ENCODE data around the gene SLC45A3. TPM values are rescaled to one million over a fixed set of nuclear protein-coding genes. Genes with fewer than 3 reads are reported as not detected.
"Not testable (repeated sequence)": the region's sequence is repeated elsewhere in the genome, so short reads cannot be mapped to it uniquely, and the experiment has no call there.

The SLC45A3 gene
- total RNA-seq, 1 donor from 2014 or later: 5.6 TPM

DNA sequence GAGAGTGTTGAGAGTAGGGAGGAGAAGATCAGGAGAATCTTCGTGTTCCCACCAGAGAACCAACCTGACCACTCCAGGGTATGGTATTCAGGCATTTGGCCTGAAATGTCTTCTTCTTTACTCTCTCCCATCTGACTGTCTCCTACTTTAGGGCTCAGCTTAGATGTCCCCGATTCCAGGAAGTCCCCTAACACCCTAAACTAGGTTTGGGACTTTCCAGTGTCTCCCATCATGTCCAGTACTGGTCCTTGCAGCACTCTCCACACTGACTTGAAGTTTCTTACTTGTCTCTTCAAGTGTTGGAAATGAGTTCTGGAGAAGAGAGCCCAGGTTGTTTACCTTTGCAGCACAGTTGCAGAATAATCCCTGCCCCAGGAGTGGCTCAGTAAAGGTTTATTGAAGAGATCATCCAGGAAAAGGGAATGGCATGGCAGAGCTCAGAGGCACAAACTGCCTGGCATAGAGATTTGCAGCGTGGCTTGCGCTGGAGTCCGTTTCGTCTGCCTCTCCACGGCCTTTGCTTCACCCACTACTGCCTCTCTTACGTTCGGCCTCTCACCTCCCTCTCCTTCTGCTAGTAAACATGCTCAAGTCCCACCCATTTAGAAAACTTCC is 42.3 kb downstream of the SLC45A3 start:
- no peak for DNase-seq (ENCODE audit: low read depth)

DNA sequence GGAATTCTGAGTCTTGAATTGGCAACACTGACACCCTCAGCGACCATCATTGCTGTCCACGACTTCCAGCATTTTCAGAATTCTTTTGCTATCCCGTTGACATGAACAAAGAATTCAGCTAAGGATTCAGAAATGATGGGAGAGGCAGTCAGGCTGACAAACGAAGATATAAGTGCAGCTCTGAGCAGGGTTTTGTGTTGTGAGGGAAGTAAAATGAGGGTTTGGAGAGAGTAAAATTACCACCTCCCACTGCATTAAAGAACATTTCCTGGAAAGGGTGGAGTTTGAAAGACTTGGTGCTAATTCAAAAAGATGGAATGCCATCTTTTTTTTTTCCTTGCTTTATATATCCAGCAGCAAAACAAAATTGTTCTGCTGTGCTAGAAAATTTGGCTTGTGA is 43.6 kb downstream of the SLC45A3 start:
- no peak for DNase-seq (ENCODE audit: low read depth)

DNA sequence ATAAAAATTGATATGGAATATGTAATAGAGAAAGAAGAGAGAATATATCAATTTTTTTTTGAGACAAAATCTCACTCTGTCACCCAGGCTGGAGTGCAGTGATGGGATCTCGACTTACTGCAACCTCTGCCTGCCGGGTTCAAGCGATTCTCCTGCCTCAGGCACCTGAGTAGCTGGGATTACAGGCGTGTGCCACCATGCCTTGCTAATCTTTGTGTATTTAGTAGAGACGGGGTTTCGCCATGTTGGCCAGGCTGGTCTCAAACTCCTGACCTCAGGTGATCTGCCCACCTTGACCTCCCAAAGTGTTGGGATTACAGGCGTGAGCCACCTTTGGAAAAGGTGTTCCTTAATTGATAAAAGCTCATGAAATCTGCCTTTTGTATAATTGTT is 44.2 kb downstream of the SLC45A3 start:
- DNase-seq (ENCODE audit: low read depth): not testable (repeated sequence)

DNA sequence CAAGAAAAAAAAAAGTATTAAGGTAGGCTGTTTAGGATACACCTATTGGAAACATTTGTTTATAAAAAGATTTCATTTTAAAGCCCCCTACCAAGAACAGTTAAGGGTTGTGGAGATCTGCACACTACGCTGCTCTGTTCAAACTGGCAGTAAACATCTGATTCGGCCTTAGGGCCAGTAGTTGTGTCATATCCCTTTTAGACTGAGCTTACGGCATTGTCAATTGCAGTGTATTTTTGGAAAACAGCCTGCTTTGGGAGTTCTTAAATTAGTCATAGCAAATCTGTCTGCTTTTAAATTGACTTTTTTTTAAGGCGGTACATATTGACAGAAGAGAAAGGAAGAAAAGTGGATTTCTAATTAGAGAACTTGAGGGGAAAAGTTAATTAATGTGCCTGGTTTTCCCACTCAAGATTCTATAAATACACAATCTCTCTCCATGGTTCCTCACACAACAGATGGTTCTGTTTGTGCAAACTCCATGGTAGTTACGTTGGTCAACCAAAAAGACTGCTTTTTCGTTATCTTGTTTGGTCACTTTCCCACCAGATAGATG is 46.8 kb downstream of the SLC45A3 start:
- no peak for DNase-seq (ENCODE audit: low read depth)

DNA sequence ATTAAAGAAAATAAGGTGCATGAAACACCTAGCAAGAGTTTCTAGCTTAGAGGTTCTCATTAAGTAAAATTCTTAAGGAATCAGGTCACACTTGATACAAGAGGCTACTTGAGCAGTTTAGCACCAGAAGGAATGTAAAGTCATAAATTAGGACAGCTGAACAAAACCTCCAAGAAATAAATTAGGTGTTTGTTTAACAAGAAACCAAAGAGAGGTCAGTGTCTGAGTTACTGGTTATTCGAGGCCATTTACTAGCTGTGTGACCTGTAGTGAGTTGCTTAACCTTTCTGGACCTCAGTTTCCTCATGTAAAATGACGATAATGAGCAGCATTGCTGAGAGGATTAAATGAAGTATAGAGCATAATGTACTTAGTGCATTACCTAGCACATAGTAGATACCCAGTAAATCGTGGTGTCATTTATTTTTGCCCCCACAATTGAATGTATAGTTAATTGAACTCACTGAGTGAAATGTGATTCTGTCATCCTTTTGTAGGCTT is 47.6 kb downstream of the SLC45A3 start:
- peak; percentile 76 for DNase-seq (ENCODE audit: low read depth)

DNA sequence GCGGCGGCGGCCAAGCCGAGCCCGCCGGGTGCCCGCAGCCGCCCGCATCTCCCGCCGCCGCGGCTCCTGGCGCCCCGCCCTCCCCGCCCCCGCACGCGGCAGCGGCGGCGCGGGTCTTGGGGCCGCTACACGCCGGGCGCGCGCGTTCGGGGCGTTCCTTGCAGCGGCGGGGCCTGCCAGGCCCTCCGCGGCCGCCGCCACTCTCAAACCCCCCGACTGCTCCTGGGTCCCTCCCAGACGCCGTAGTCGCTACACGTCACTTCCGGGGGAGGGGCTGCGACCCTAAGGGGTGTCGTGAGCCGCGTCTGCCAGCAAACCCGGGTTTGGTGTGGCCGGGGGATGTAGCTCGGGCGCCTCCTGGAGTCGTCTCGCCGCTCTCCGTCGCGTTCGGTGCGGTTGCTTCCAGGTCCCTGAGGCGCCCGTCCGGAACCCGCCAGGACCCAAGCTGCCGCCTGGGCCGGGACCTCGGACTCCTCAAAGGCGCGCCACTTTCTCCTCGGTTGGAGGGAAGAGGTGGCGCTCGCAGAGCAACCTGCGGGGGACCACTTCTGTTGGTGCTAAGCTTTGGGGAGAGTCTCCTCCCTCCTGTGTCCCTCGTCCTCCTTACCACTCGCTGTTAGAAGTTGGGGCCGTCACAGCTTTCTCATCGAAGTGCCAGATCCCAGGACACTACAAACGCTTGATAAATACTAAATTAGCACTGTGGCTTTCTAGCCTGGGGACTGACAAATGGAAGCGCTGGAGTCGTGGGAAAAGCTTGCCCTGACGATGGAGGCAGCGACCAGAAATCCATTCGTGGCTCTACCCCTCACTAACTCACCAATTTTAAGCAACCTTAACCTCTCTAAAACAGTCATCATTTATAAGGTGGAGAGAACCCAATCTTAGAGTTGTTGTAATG is 48.3 kb downstream of the SLC45A3 start, which contains the start of gene ELK4:
ELK4 (minus strand) TSS at position 244 of the 901 bp plus-strand sequence. CDS start 8,129 bp downstream, outside the sequence.
- DNase-seq (ENCODE audit: low read depth): peak; percentile 92

DNA sequence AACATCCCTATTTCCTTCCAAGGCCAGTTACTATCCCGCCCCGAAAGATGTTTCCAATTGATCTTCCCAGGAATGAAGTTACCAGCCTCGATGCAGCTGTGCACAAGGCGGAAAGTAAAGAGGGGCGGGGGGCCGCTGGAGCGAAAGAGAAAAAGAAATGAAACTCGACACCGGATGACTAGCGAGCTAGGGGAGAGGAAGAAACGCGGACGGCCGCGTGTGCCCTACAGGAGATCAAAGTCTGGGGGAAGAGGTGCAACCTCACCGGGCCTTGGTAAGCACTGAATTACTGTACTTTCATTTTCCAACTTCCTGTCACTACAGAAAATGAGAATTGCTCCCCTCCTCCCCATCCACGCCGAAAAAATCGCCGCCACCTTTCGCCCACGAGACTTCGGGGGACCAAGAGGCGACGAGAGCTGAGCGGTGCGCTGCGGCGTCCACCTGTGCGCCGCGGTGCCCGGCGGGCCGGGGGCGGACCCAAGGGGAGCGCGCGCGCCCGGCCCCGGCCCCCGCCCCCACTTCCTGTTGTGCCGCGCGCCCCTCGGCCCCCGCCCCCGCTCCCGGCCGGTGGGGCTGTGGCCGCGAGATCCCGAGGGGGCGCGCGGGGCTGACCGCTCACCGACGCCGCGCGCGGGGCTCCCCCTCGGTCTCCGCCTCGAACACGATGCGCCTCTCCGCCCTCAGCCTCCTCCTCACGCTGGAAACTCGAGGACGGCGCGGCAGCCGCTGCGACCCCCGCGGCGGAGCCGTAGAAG is 49.1 kb downstream of the SLC45A3 start:
- peak; percentile 72 for DNase-seq (ENCODE audit: low read depth)

DNA sequence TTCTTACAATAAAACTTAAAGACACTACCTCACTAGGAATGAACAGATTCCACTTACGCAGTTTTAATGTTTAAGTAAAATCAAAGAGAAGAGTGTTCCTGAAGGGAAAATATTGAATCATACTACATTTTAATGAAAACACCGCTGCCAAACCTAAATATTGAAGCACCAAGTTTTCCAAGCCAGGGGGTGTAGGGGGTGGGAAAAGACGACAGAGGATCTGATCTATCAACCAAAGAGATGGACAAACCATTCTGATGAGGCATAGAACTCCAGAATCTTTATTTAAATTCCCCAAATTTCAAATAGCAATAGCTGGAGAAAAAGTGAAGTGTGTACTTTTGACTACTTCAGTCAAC is 49.7 kb downstream of the SLC45A3 start:
- no peak for DNase-seq (ENCODE audit: low read depth)

DNA sequence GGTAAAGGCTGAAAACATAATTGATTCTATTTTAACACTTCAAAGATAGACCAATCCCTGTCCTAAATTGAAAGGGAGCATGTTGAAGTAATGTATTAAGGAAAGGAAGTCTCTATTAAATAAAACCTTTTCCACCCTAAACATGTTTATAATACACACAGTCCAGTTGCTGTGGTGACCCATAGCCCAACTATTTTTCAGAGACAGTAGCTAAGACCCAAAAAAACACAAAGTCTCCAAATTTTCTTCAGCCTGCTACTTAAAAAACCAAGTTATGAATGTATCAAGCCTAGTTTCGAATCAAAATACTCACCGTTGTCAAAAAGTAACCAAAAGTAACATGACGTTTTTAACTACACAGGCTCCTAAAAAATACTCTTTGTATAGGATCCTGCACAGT is 50.1 kb downstream of the SLC45A3 start:
- DNase-seq (ENCODE audit: low read depth): peak; percentile 67

DNA sequence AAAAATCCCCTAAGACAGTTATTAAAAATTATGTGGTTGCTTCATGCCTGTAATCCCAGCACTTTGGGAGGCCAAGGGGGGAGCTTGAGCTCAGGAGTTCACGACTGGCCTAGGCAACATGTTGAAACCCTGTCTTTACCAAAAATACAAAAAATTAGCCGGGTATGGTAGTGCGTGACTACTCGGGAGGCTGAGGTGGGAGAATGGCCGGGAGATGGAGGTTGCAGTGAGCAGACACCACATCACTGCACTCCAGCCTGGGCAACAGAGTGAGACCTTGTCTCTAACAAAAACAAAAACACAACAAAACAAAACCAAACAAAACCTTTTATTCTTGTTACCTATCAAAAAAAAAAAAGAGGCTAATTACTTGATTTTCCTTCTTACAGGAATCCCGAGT is 50.6 kb downstream of the SLC45A3 start:
- no peak for DNase-seq (ENCODE audit: low read depth)

DNA sequence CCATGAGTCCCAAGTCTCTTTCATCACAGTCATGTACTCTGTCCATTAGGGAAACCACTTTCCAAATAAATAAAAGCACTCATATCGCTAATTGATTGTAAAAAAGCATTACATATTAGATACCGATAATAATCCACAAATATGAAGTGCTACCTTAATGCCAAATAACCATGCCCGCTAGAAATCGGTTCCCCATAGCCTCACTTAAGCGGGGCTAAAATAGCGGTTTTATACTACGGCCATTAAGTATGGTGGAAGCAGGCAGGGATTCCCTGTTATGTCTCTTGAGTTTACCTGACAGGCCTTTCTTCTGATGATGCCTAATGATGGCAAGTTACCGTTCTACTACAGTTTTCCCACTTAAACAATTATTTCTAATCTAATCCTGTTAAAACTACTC is 52.4 kb downstream of the SLC45A3 start:
- DNase-seq (ENCODE audit: low read depth): no peak

DNA sequence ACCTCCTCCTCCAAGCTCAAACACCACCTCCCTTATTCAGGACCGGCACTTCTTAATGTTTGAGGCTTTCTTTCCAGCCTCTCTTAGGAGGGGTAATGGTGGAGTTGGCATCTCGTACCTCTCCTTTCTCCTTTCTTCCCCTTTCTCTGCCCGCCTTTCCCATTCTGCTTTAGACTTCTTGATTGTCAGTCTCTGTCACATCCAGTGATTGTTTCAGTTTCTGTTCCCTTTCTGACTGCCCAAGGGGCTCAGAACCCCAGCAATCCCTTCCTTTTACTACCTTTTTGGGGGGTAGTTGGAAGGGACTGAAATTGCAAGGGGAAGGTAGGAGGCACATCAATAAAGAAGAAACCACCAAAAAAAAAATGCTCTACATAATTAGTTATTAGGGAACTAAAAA is 54.1 kb downstream of the SLC45A3 start:
- no peak for DNase-seq (ENCODE audit: low read depth)

DNA sequence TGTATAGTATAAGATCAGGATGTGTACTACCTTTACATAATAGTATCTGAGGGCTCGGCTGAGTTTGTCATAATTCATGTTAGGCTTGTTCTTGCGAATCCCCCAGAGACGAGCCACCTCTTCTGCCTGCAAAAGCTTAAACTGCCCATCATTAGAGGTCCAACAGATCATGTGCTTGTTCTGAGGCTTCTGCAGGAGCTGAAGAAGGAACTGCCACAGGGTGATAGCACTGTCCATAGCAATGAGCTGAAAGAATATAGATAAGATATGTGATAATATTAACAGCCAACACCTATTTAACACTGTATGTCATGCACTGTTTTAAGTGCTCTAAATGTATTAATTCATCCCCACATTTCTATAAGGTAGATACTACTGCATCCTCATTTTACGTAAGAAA is 56.7 kb downstream of the SLC45A3 start:
- no peak for DNase-seq (ENCODE audit: low read depth)

DNA sequence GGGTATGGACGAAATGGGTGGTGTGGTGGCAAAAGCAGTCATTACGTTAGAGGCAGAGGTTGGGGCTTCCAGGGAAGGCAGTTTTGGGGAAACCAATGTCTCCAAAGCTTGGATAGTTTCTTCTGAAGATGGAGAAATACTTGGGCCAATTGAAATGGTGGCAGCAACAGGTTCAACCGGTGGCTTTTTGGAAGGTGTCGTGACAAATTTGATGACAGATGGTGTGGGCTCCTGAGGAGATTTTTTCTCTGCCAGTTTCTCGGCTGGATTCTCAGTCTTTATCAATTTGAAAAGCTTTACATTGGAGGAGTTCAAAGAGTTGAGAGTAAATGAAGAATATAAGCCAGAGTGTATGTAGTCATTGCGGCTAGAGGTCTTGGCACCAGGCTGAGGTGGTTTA is 60.0 kb downstream of the SLC45A3 start:
- DNase-seq (ENCODE audit: low read depth): no peak

DNA sequence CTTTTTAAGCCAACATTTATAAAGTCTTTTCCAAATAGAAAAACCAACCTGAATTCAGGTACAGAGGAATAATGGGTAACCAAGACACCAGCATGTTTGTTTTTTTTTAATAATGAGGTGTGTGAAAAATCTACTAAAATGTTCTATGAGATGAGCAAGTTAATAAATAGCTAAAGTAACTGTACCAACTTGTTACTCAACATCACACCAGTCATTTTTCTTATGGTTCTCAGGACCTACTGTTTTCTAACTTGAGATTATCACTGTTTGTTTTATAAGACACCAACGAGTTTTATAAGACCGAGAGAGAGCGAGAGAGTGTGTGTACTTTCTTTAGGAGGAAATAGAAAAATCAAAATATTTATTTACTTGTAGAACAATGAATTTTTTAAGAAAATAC is 60.9 kb downstream of the SLC45A3 start:
- DNase-seq (ENCODE audit: low read depth): peak; percentile 75

DNA sequence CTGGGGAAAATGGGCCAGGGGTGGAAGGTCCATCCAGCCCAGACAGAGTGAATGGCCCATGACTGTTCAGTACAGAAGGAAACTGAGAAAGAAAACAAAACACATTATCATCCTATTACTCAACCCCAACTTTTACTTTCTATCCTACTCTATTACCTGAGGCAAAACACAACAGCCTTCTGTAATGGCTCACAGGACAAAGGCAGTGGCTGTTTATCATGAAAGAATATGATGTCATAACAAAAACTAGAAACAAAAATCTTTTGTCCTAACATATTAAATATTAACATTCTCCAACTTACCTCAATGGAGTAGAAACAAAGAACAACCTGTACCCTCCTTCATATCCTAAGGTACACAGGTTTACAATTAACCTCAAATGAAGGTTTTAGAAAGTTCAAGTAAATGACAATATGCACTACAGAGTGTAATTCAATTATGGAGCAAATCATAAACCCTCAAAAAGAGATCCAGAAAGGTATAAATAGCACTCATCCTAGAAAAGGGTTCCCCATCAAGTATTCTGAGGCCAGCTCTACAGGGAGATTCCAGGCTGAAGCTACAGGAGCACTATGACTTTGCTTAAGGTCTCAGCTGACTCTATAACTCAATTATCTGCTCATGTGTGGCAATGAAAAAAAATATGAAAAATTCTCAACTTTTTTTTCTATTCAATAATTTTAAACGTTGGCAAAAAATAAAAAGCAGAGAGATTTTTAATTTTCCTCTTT is 63.6 kb downstream of the SLC45A3 start:
- peak; percentile 92 for DNase-seq (ENCODE audit: low read depth)

DNA sequence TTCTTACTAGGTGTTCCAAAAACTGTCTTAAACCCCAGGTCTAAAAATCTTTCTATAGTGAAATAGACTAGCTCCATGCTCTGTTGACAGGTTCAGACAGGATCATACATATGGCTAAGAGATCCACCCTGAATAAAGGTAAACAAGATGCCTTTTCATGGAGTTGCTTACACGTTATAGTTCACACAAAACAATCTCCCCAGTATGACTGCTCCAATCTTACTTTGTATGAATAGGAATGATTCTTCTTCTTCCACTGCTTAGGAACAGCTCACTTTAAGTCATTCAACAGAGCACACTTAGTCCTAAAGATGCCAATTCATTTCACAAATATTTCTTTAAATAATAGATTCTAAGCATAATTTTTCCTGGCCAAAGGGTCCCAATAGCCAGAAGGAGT is 64.5 kb downstream of the SLC45A3 start:
- DNase-seq (ENCODE audit: low read depth): no peak

DNA sequence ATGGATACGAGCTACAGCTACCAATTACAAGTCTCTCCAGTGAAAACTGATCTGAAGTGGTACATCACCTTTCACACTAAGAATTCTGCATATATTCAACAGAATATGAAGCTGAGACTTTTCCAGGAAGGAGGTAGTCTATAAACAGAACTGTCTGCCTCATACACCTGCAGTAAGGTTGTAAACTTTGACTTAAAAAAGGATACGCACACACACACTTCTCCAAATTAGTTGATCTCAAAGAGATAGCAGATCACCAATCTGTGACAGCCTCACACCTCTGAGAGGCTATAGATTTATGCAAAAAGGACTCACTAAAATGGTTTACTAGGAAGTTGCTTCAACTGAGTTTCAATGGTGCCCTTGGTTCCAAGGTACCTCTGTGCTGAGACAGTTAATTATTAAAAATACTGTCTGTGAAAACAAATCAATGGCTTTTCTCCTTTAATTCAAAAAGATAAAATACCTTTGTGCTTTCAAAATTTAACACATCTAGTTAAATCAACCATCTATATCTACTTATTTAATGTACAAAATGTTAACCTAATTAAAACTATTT is 66.4 kb downstream of the SLC45A3 start:
- no peak for DNase-seq (ENCODE audit: low read depth)

DNA sequence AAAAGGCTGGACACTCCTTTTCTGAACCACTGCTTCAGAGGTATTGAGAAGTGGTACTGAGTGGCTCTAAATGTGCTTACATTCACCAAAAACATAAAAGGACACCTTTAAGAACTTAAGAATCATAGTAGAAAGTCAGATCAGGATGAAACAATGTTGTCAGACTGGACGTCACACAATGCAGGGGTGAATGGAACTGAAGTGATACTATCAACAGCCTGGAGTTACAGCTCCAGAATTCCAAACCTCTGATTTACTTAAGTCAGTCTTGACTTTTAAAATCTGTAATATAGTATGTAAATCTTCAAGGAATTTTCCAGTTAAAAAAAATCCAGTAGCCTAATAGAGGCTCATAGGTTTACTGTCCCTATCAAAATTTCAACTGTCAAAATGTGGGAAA is 67.8 kb downstream of the SLC45A3 start:
- DNase-seq (ENCODE audit: low read depth): peak; percentile 23

DNA sequence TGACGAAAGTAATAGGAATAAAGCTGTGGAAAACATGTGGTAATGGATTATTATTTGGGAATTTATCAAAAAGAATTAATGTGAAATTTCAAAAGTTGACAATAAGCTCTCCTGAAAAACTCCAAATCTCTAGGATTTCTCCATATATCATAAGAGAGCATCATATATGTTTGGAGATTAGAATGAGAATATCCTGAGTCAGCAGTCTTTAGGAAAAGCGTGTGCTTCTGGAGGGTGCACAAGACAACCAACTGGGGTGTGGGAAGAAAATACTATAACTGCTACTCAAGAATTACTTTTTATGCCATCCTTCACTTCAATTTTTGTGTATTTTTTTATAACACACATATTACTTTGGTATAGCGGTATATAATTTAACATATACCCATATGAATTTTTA is 68.2 kb downstream of the SLC45A3 start:
- no peak for DNase-seq (ENCODE audit: low read depth)

DNA sequence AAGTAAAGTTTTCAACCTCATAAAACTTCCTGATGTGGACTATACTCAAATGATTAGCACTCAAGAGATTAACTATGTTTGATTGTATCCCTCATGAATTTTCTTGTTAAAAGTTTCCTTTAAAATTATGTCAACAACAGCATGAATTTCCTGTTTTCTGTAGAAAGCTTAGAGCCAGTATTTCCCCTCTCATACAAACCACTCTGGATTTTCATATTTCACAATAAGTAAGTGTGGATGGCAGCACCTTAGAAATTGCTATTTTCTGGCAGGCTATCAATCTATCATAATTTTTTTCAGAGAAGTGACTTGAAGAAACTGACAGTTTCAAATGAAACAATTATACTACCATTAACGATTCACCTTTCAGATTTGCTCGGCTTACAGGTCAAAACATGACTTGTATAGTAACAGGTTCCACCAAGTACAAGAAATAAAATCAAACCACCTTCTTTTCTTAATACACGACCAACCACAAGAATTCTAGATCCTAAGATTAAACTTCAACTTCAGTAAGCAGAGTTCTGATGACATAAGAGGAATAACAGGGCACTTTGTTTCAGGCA is 69.3 kb downstream of the SLC45A3 start:
- peak; percentile 90 for DNase-seq (ENCODE audit: low read depth)
